H1 (cell line): ENCODE measurements around the gene KCTD15. TPM values are rescaled to one million over a fixed set of nuclear protein-coding genes. Genes with fewer than 3 reads are reported as not detected.

Experiments
- CTCF ChIA-PET: fragments of 300-600 bp; sonication (Branson Sonifier 250); formaldehyde crosslinking; loops from one replicate; lab custom pipeline; 2021; ENCODE audit not compliant: partially characterized antibody; lab: Charles Lee
- POLR2A ChIA-PET: fragments of 300-600 bp; sonication (Branson Sonifier 250); formaldehyde crosslinking; loops from one replicate; lab custom pipeline; 2021; ENCODE audit warnings: inconsistent platforms; ENCODE audit not compliant: partially characterized antibody; lab: Charles Lee
- DNase-seq, 2 experiments: peaks; one replicate each; pipeline versions ENCODE4 v3.0.0 to v3.0.0-alpha.2; 2010 to 2022; ENCODE audit warnings: low spot score in 2 of 2, low read depth in 1 of 2, mixed read lengths in 1 of 2
- FAIRE-seq: peaks from 2 replicates; lab custom pipeline; 2011; peaks lifted over from hg19 to GRCh38; lab: Jason Lieb, UNC
- H2AFZ ChIP-seq: 2 replicates; pipeline ENCODE4 v1.8.1; 2012; ENCODE audit warnings: low read length, inconsistent platforms
- H2AK5ac ChIP-seq: 2 replicates; pipeline ENCODE4 v1.6.1; 2013; ENCODE audit warnings: low read depth, low read length
- H2BK120ac ChIP-seq: replicated peaks from 2 replicates; pipeline ENCODE3; 2013; ENCODE audit warnings: low read depth, low read length, inconsistent platforms
- H2BK12ac ChIP-seq: 2 replicates; pipeline ENCODE4 v1.6.1; 2013; ENCODE audit warnings: low read depth, low read length
- H2BK15ac ChIP-seq: 2 replicates; pipeline ENCODE4 v1.6.1; 2013; ENCODE audit warnings: low read length
- H2BK20ac ChIP-seq: 2 replicates; pipeline ENCODE4 v1.6.1; 2013; ENCODE audit warnings: low read length
- H2BK5ac ChIP-seq: 2 replicates; pipeline ENCODE4 v1.6.1; 2013; ENCODE audit warnings: low read depth, low read length
- H3K14ac ChIP-seq: 2 replicates; pipeline ENCODE4 v1.6.1; 2013; ENCODE audit warnings: inconsistent platforms; ENCODE audit not compliant: insufficient read length
- H3K18ac ChIP-seq: 2 replicates; pipeline ENCODE4 v1.6.1; 2013; ENCODE audit warnings: low read length; ENCODE audit errors: extremely low read depth
- H3K23ac ChIP-seq: 2 replicates; pipeline ENCODE4 v1.6.1; 2013; ENCODE audit warnings: inconsistent platforms; ENCODE audit not compliant: insufficient read length
- H3K23me2 ChIP-seq: 2 replicates; pipeline ENCODE4 v1.6.1; 2013; ENCODE audit warnings: low read depth, low read length
- H3K27ac ChIP-seq: 2 replicates; pipeline ENCODE4 v1.6.1; 2011; ENCODE audit warnings: low read depth, low read length, inconsistent platforms
- H3K27me3 ChIP-seq, 4 experiments: replicated peaks in 1 of 4; 1 replicate in 1 of 4; 2 replicates in 3 of 4; pipeline versions ENCODE4 v1.6.1 to v1.8.1; 2011 to 2013; ENCODE audit warnings: low read length in 3 of 4, mild to moderate bottlenecking in 3 of 4, inconsistent platforms in 2 of 4, mixed read lengths in 2 of 4, moderate library complexity in 1 of 4; ENCODE audit not compliant: control insufficient read depth in 3 of 4, insufficient read depth in 3 of 4; ENCODE audit errors: extremely low read depth in 1 of 4
- H3K36me3 ChIP-seq, 4 experiments: 2 replicates each; pipeline versions ENCODE4 v1.6.1 to v1.8.1; 2011 to 2013; ENCODE audit warnings: mild to moderate bottlenecking in 4 of 4, low read length in 3 of 4, moderate library complexity in 2 of 4, control low read depth in 1 of 4, inconsistent platforms in 1 of 4; ENCODE audit not compliant: insufficient read depth in 4 of 4, control insufficient read depth in 2 of 4
- H3K4ac ChIP-seq: replicated peaks from 2 replicates; pipeline ENCODE3; 2013; ENCODE audit warnings: low read length, low read depth, mixed read lengths, inconsistent platforms; ENCODE audit not compliant: insufficient read length
- H3K4me1 ChIP-seq, 4 experiments: replicated peaks in 1 of 4; 1 replicate in 1 of 4; 2 replicates in 3 of 4; pipeline versions ENCODE4 v1.6.1 to v1.8.1; 2011 to 2013; ENCODE audit warnings: low read length in 3 of 4, inconsistent platforms in 2 of 4, mixed read lengths in 1 of 4; ENCODE audit not compliant: insufficient read depth in 4 of 4, control insufficient read depth in 3 of 4
- H3K4me2 ChIP-seq, 2 experiments: 2 replicates each; pipeline versions ENCODE4 v1.6.1 to v1.8.1; 2011 to 2013; ENCODE audit warnings: low read depth in 2 of 2, low read length in 2 of 2, control low read depth in 1 of 2, inconsistent platforms in 1 of 2, mild to moderate bottlenecking in 1 of 2; ENCODE audit not compliant: insufficient read depth in 1 of 2
- H3K4me3 ChIP-seq, 4 experiments: fragments of 200-600, 300-600 bp in 1 of 4; sonication (generic), shearing (Covaris generic), sonication (Bioruptor Twin) in 1 of 4; 2 replicates each; pipeline versions ENCODE4 v1.5.1 to v1.8.1; 2011 to 2016; ENCODE audit warnings: low read length in 4 of 4, low read depth in 3 of 4, control low read depth in 2 of 4, inconsistent platforms in 2 of 4, mild to moderate bottlenecking in 2 of 4, mixed read lengths in 1 of 4, moderate library complexity in 1 of 4; ENCODE audit not compliant: insufficient read depth in 2 of 4; ENCODE audit errors: extremely low read depth in 1 of 4
- H3K56ac ChIP-seq: replicated peaks from 2 replicates; pipeline ENCODE3; 2013; ENCODE audit warnings: low read depth, mild to moderate bottlenecking, mixed read lengths, low read length, inconsistent platforms; ENCODE audit not compliant: insufficient read length
- H3K79me1 ChIP-seq: 2 replicates; pipeline ENCODE4 v1.6.1; 2013; ENCODE audit warnings: low read depth, low read length, control low read depth
- H3K79me2 ChIP-seq, 2 experiments: 2 replicates each; pipeline versions ENCODE4 v1.6.1 to v1.8.1; 2012 to 2013; ENCODE audit warnings: low read length in 2 of 2, mild to moderate bottlenecking in 2 of 2, inconsistent platforms in 1 of 2; ENCODE audit not compliant: insufficient read depth in 2 of 2, control insufficient read depth in 1 of 2
- H3K9ac ChIP-seq, 4 experiments: replicated peaks in 1 of 4; 1 replicate in 1 of 4; 2 replicates in 3 of 4; pipeline versions ENCODE4 v1.6.1 to v1.8.1; 2011 to 2013; ENCODE audit warnings: low read depth in 3 of 4, low read length in 3 of 4, control low read depth in 2 of 4, mild to moderate bottlenecking in 2 of 4, moderate library complexity in 2 of 4, inconsistent platforms in 1 of 4; ENCODE audit errors: extremely low read depth in 1 of 4
- H3K9me3 ChIP-seq, 2 experiments: 2 replicates each; pipeline versions ENCODE4 v1.6.1 to v1.8.1; 2012 to 2013; ENCODE audit warnings: mild to moderate bottlenecking in 2 of 2, moderate library complexity in 2 of 2, control low read depth in 1 of 2, inconsistent platforms in 1 of 2, low read depth in 1 of 2, low read length in 1 of 2, mixed read lengths in 1 of 2; ENCODE audit not compliant: insufficient read depth in 2 of 2
- H4K20me1 ChIP-seq, 2 experiments: replicated peaks in 1 of 2; 2 replicates each; pipeline versions ENCODE3 to v1.8.1; 2011 to 2013; ENCODE audit warnings: inconsistent platforms in 2 of 2, low read length in 2 of 2, mild to moderate bottlenecking in 1 of 2; ENCODE audit not compliant: insufficient read depth in 2 of 2, control insufficient read depth in 1 of 2
- H4K5ac ChIP-seq: 2 replicates; pipeline ENCODE4 v1.6.1; 2013; ENCODE audit warnings: low read length, low read depth, mixed read lengths, inconsistent platforms; ENCODE audit not compliant: insufficient read length
- H4K8ac ChIP-seq: 2 replicates; pipeline ENCODE4 v1.8.0; 2013; ENCODE audit warnings: mild to moderate bottlenecking, moderate library complexity, low read length, inconsistent platforms; ENCODE audit not compliant: insufficient read depth; ENCODE audit errors: extremely low read depth
- H4K91ac ChIP-seq: replicated peaks from 2 replicates; pipeline ENCODE3; 2013; ENCODE audit warnings: low read length, mixed read lengths, inconsistent platforms; ENCODE audit not compliant: insufficient read length
- BRCA1 ChIP-seq: IDR thresholded peaks from 2 replicates; pipeline ENCODE4 v1.6.1; 2012; ENCODE audit warnings: low read depth, low read length, improper control_type of control experiment
- KDM5A ChIP-seq: fragments of 200-600 bp; IDR thresholded peaks from 2 replicates; pipeline ENCODE4 v1.7.1; 2012; ENCODE audit warnings: mild to moderate bottlenecking, low read length, inconsistent platforms, mixed read lengths
- TBP ChIP-seq: IDR thresholded peaks from 2 replicates; pipeline ENCODE4 v1.6.1; 2011; ENCODE audit warnings: low read depth, low read length, improper control_type of control experiment
- WGBS, 2 experiments: shearing (Covaris generic) in 1 of 2; methylation state at CpG; one replicate each; pipeline versions ENCODE4 v1.1.6 to v1.1.7; 2013 to 2015; ENCODE audit warnings: low lambda C conversion rate in 2 of 2, mixed read lengths in 2 of 2, inconsistent platforms in 1 of 2, low coverage in 1 of 2, missing lambda C conversion rate in 1 of 2; ENCODE audit not compliant: insufficient replicate concordance in 2 of 2, insufficient coverage in 1 of 2, insufficient read length in 1 of 2; ENCODE audit errors: extremely low coverage in 1 of 2, missing lambda C conversion rate in 1 of 2; 5-methylcytosine and 5-hydroxymethylcytosine counted together
- polyA plus RNA-seq, 7 experiments: library from polyadenylated mRNA; depleted of rRNA in 3 of 7; stranded (reverse) in 5 of 7; unstranded in 2 of 7; fragments of >200 nt in 5 of 7; fragments of 200-250 nt in 2 of 7; gene quantifications; 1 replicate in 5 of 7; 2 replicates in 1 of 7; 4 replicates in 1 of 7; pipeline versions ENCODE4 v1.2.1 to v1.2.3, GENCODE V29; 2011 to 2013; ENCODE audit warnings: missing spikeins in 2 of 7, mixed read lengths in 2 of 7
- total RNA-seq: library from RNA; stranded (reverse); fragmentation: NEBNext Ultra II Directional; extraction: Animal tissue kit (Norgen Biotek cat#: 25700); gene quantifications from 2 replicates; pipeline ENCODE4 v1.2.1, GENCODE V29; 2021

The KCTD15 gene
- total and polyA plus RNA-seq, 2 of the 8 experiments (the other 6 are each of a cell fraction or from before 2014, with no cell fraction given): 25.1 to 27.0 TPM

DNA sequence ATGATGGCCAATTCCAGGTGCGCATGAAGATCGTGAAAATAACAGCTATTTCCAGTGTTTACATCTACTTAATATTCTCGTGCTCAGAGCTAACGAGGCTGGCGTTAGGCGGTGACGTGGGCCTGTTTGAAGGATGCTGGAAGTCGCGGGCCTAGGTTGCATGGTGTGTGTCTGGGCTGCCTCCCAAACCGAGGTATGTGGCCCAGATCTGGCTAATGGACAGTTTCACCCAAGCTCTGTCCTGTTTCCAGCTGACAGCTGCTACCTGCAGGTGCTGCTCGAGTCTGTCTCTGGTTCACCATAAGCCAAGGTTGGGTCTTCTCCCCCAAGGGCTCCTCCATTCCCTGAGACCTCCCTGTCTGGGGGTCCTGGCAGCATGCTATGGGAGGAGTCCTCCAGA lies 40.5 kb upstream of the KCTD15 start:
- CTCF ChIA-PET: interaction anchor here (0.8 to 3.2 kb wide), 6 partner anchors 12 to 349 kb away, joined by 3 to 13 read pairs (median 4); no protein-coding TSS in a partner anchor
- H3K27ac ChIP-seq: no peak overlapping the region

More for the DNA sequence above, 40.5 kb upstream of the KCTD15 start:
- Histone ChIP-seq H3K79me1 (no peaks in the 10 kb centered on the region), H3K4ac (no peak overlapping the region), H3K27me3 (no peaks in the 10 kb centered on the region), H2BK5ac (no peak overlapping the region; the same call in 1 of the 2 replicates), H4K5ac (no peak overlapping the region), H3K36me3 (no peaks in the 10 kb centered on the region; a peak in 1 of 8 replicates), H2AK5ac (no peak overlapping the region), H3K9ac (no peak overlapping the region), H3K4me2 (no peak overlapping the region), H2BK15ac (no peak overlapping the region), H3K4me3 (no peak overlapping the region), H3K9me3 (no peaks in the 10 kb centered on the region), H3K56ac (no peak overlapping the region), H4K20me1 (no peaks in the 10 kb centered on the region), H2BK20ac (no peak overlapping the region), H2BK120ac (no peak overlapping the region), H2BK12ac (no peak overlapping the region), H3K4me1 (no peaks in the 10 kb centered on the region; a peak in 1 of 7 replicates), H4K8ac (no peak overlapping the region), H3K14ac (no peak overlapping the region), H4K91ac (no peak overlapping the region), H3K23ac (no peak overlapping the region), H2AFZ (no peak overlapping the region), H3K79me2 (no peaks in the 10 kb centered on the region), H3K23me2 (no peaks in the 10 kb centered on the region; the same call in 1 of the 2 replicates), H3K18ac (no peak overlapping the region)
- TF ChIP-seq BRCA1 (no peak), TBP (no peak), KDM5A (no peak)
- 93% methylated on average over 11 of the region's 11 CpGs; no CpG with 5 or more reads in 1 of the 2 experiments for WGBS, 2 experiments
- no peak for DNase-seq
- no peak for FAIRE-seq
- POLR2A ChIA-PET: no interaction called here
